ENCODE measurements around the gene CC2D1A. TPM values are rescaled to one million over a fixed set of nuclear protein-coding genes. Genes with fewer than 3 reads are reported as not detected.
A peak's percentile ranks its signal among the peaks of the same experiment; 100 is the strongest.

CC2D1A gene
- total and polyA plus RNA-seq, 10 donors, result 13.0 to 40.1 (median 27.5) TPM

DNA sequence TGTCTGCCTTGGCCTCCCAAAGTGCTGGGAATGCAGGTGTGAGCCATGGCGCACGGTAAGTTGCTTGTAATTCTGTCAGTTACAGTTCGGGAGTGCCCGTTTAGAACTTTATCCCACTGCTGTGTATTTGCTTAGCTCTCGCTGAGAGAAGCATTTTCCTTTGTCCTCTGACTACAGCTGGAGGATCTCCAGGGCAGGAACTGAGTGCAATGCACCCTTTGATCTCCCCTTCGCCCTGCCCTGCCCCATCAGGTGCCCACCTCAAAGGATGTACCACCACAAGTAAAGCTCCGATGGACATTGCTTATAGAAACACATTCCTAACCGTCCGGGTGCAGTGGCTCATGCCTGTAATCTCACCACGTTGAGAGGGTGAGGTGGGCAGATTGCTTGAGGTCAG lies 6.6 kb upstream of the CC2D1A start:
- Histone ChIP-seq H3K27ac (no peak overlapping the region), H3K9me3 (no peaks in the 10 kb centered on the region), H3K4me3 (no peak overlapping the region), H3K27me3 (replicated peaks in 1 of 7) (no peaks in the 10 kb centered on the region), H3K36me3 (no peaks in the 10 kb centered on the region), H3K4me1 (peaks cover 0 to 13% (median 0%) of the 10 kb centered on the region in 6 donors)
- intact Hi-C loops (cut with DNase I; ENCODE audit: low total_unique reads), result no loop called here
- no peak for DNase-seq
- TF ChIP-seq POLR2A (IDR thresholded peaks at IDR 0.05) (no peak), POLR2AphosphoS5 (IDR thresholded peaks at IDR 0.05) (no peak)
- TF ChIP-seq, protein P1, sequence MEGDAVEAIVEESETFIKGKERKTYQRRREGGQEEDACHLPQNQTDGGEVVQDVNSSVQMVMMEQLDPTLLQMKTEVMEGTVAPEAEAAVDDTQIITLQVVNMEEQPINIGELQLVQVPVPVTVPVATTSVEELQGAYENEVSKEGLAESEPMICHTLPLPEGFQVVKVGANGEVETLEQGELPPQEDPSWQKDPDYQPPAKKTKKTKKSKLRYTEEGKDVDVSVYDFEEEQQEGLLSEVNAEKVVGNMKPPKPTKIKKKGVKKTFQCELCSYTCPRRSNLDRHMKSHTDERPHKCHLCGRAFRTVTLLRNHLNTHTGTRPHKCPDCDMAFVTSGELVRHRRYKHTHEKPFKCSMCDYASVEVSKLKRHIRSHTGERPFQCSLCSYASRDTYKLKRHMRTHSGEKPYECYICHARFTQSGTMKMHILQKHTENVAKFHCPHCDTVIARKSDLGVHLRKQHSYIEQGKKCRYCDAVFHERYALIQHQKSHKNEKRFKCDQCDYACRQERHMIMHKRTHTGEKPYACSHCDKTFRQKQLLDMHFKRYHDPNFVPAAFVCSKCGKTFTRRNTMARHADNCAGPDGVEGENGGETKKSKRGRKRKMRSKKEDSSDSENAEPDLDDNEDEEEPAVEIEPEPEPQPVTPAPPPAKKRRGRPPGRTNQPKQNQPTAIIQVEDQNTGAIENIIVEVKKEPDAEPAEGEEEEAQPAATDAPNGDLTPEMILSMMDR (IDR thresholded peaks at IDR 0.05 in 8 of 11, conservative IDR thresholded peaks at IDR 0.05 in 3 of 11), result no peak
- WGBS, 5 donors, result 78 to 89% (median 86%) methylated on average over 10 of the region's 10 CpGs

DNA sequence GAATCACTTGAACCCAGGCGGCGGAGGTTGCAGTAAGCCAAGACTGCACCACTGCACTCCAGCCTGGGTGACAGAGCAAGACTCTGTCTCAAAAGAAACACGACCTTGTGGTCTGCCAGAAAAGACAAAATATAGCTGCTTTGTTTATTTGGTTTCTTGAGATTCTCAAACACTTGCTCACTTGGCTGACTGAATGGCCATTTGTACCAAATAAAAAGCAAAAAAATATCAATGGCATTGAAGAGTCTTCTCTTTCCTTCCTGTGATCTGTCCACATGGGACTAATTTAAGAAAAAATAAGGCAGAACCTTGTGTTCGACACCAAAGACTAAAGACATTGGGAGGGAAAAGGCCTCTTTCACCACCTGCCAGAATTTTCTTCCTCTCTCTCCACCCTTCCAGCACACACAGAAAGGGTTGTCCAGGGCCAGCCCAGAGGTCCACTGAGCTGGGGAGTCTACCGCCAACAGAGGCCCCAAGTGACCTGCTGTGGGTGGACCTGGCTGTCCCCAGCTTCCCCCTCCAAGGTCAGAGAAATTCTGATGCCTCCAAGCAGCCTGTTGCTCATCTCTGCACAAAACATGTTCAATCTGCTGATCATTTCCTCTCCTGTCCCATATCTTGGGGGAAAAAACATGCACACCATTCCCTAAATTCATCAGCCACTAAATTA lies 6.0 kb upstream of the CC2D1A start:
- Histone ChIP-seq H3K27ac (no peak overlapping the region), H3K36me3 (no peaks in the 10 kb centered on the region), H3K4me1 (peaks cover 0 to 16% (median 0%) of the 10 kb centered on the region in 6 donors), H3K9me3 (no peaks in the 10 kb centered on the region), H3K4me3 (no peak overlapping the region), H3K27me3 (replicated peaks in 1 of 7) (no peaks in the 10 kb centered on the region)
- TF ChIP-seq, protein P1 (IDR thresholded peaks at IDR 0.05 in 8 of 11, conservative IDR thresholded peaks at IDR 0.05 in 3 of 11), result no peak
- TF ChIP-seq POLR2AphosphoS5 (IDR thresholded peaks at IDR 0.05), result no peak
- TF ChIP-seq POLR2A (IDR thresholded peaks at IDR 0.05), result no peak
- intact Hi-C loops (cut with DNase I; ENCODE audit: low total_unique reads), result no loop called here
- no peak for DNase-seq
- WGBS, 5 donors, result 73 to 84% (median 80%) methylated on average over 5 of the region's 5 CpGs

DNA sequence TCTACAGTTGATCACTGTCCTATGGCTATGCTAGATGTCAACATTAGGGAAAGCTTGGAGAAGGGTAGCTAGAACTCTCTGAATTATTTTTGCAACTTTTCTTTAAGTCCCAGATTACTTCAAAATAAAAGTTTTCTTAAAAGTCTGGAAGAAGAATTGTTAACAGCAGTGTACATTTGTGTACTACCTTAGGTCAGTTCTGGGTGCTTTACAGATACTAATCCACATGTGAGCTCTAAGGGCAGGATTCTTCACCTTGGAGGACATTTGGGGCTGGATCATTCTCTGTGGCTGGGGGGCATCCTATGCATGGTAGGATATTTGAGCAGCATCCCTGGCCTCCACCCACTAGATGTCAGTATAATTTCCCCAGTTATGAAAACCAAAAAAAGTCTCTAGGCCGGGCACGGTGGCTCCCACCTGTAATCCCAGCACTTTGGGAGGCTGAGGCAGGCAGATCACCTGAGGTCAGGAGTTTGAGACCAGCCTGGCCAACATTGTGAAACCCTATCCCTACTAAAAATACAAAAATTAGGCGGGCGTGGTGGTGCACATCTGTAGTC lies 2.9 kb upstream of the CC2D1A start:
- no peaks in the 10 kb centered on the region for H3K9me3 ChIP-seq
- no peaks in the 10 kb centered on the region for H3K36me3 ChIP-seq
- no peak overlapping the region for H3K4me3 ChIP-seq
- peaks cover 6 to 46% (median 20%) of the 10 kb centered on the region in 6 donors for H3K4me1 ChIP-seq
- 54 to 76% (median 60%) methylated on average over 4 of the region's 4 CpGs for WGBS, 5 donors
- H3K27ac ChIP-seq, result no peak overlapping the region
- DNase-seq, result no peak
- intact Hi-C loops (cut with DNase I; ENCODE audit: low total_unique reads), result no loop called here
- TF ChIP-seq POLR2AphosphoS5 (IDR thresholded peaks at IDR 0.05), result no peak
- TF ChIP-seq, protein P1 (IDR thresholded peaks at IDR 0.05 in 8 of 11, conservative IDR thresholded peaks at IDR 0.05 in 3 of 11), result peak in 10 of 11 experiments; percentile 14 to 59 (median 27)
- no peaks in the 10 kb centered on the region for H3K27me3 ChIP-seq (replicated peaks in 1 of 7)

GRCh38 chr19:13906521-13906904 lies 512 bp downstream of the CC2D1A start:
- Histone ChIP-seq H3K36me3 (peaks cover 0 to 25% (median 7%) of the 10 kb centered on the region in 6 donors), H3K9me3 (no peaks in the 10 kb centered on the region), H3K4me3 (peak overlapping the region; percentile 67 to 90 (median 82)), H3K27me3 (replicated peaks in 1 of 7) (no peaks in the 10 kb centered on the region), H3K27ac (peak overlapping the region; percentile 61 to 90 (median 82)), H3K4me1 (peaks cover 6 to 46% (median 20%) of the 10 kb centered on the region in 6 donors)
- intact Hi-C loops (cut with DNase I; ENCODE audit: low total_unique reads), result no loop called here
- WGBS, 5 donors, result 2 to 6% (median 4%) methylated on average over 6 to 13 of the region's 13 CpGs
- DNase-seq, result no peak
- no peak for TF ChIP-seq POLR2AphosphoS5 (IDR thresholded peaks at IDR 0.05)
- TF ChIP-seq POLR2A (IDR thresholded peaks at IDR 0.05), result no peak
- TF ChIP-seq, protein P1 (IDR thresholded peaks at IDR 0.05 in 8 of 11, conservative IDR thresholded peaks at IDR 0.05 in 3 of 11), result peak in 1 of 11 experiments; percentile 9

All from spleen (tissue), 11 donors.